ENCODE results near the gene PLIN4. TPM values are rescaled to one million over a fixed set of nuclear protein-coding genes. Genes with fewer than 3 reads are reported as not detected.

PLIN4 gene
- total RNA-seq, 4 donors from 2014 or later: 1.3 to 6.6 (median 3.7) TPM

Other genes with a start within 250 kb of the PLIN4 start
- gene SHD, start 239.2 kb downstream of the PLIN4 start, total RNA-seq: not detected
- gene TMIGD2, start 216.1 kb downstream of the PLIN4 start, total RNA-seq: not detected
- not detected for gene FSD1, start 213.9 kb downstream of the PLIN4 start, total RNA-seq
- 10 to 100 TPM; 12.1 to 50.6 (median 29.7) TPM for gene STAP2, start 179.7 kb downstream of the PLIN4 start, total RNA-seq
- gene MPND, start 174.9 kb downstream of the PLIN4 start, total RNA-seq: 10 to 100 TPM in 2 of 4 donors, 1 to 10 TPM in 2; 5.6 to 10.5 (median 9.3) TPM
- 10 to 100 TPM; 33.1 to 42.4 (median 36.7) TPM for gene SH3GL1, start 117.9 kb downstream of the PLIN4 start, total RNA-seq
- gene CHAF1A, start 115.8 kb downstream of the PLIN4 start, total RNA-seq: 1 to 10 TPM; 4.1 to 5.1 (median 4.4) TPM
- gene UBXN6, start 60.7 kb downstream of the PLIN4 start, total RNA-seq: 100 to 1,000 TPM in 2 of 4 donors, 10 to 100 TPM in 2; 90.1 to 187 (median 106) TPM
- gene HDGFL2, start 46.2 kb downstream of the PLIN4 start, total RNA-seq: 10 to 100 TPM; 26.5 to 42.3 (median 28.4) TPM
- 10 to 100 TPM in 1 of 4 donors, 1 to 10 TPM in 3; 4.1 to 12.1 (median 7.8) TPM for gene PLIN5, start 16.7 kb upstream of the PLIN4 start, total RNA-seq
- gene LRG1, start 21.6 kb upstream of the PLIN4 start, total RNA-seq: 1 to 10 TPM in 2 of 4 donors, under 1 TPM in 1, not detected in 1; 0.56 to 2.7 (median 2.0) TPM
- 1 to 10 TPM; 1.2 to 9.1 (median 4.2) TPM for gene SEMA6B, start 41.2 kb upstream of the PLIN4 start, total RNA-seq
- 1 to 10 TPM; 3.8 to 9.5 (median 7.8) TPM for gene TNFAIP8L1, start 121.0 kb upstream of the PLIN4 start, total RNA-seq
- 10 to 100 TPM; 48.0 to 72.6 (median 65.2) TPM for gene MYDGF, start 151.9 kb upstream of the PLIN4 start, total RNA-seq
- 10 to 100 TPM; 32.0 to 50.7 (median 42.9) TPM for gene DPP9, start 205.4 kb upstream of the PLIN4 start, total RNA-seq